ENCODE data around the gene UBL3.

UBL3 gene

DNA sequence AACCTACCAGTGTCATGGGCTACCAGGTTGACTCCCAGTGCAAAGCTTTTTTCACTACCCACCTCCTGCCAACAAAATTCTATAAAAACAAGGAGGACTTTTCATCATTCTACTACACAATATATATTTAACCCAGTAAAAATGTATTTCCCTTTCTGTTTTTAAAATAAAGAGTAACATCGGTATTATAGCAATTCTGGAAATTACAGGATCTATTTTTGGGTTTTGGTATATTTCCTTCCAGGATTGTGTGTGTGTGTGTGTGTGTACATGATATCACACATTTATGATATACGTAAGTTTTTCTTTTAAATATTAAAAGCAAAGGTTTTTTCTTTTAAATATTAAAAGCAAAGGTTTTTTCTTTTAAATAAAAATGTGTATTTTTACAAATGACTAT is 6.0 kb upstream of the UBL3 start:
- no peak for DNase-seq

GRCh38 chr13:29855784-29856183 is 5.4 kb upstream of the UBL3 start:
- DNase-seq: no peak

DNA sequence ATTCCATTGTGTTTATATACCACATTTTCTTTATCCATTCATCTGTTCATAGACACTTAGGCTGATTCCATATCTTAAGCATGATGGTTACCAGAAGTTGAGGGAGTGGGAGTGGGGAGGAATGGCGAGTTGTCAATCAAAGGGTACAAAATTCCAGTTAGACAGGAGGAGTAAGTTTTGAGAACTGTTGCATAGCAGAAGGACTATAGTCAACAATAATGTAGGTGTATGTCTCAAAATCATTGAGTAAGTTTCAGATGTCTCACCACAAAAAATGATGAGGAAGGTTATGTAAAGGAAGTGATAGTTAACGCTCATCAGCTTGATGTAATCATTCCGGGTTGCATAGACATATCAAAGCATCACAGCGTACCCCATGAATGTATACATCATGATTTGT is 4.6 kb upstream of the UBL3 start:
- DNase-seq: no peak

DNA sequence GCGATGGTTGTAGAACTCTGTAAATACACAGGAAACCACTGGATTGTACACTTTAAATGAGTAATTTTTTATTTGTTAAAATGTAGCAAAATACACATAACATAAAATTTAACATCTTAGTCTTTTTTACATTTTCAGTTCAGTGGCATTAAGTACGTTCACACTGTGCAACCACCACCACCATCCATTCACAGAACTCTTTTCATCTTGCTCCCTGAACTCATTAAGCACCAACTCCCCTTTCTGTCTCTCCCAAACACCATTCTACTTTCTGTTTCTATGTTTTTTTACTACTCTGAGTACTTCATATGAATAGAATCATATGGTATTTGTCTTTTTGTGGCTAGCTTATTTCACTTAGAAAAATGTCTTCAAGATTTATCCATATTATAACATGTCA is 2.7 kb upstream of the UBL3 start:
- no peak for DNase-seq

DNA sequence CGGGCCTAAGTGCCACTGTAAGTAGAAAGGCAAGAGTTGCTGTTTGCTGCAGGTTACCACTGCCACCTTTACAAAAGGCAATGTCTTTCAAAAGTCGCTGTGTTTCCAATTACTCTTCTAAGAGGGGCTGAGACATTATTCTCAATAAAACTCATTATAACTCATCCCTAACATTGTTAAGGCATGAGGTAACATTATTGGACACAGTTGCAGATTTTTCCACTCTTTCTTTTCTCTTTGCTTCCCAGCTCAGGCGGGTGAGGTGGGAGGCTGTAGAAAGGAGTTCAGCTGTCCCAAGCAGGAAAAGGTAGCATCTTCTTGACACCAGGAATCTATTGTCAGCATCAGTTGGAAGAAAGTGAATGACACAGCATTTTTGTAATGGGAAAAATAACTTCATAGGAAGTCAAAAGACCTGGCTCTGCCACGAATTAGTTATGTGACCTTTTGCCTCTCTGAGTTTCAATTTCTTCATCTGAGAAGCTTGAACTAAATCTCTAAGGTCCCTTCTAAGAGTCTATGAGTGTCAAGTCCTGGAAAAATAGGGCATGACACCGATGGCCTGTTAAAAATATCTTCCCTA is 2.1 kb upstream of the UBL3 start:
- no peak for DNase-seq

DNA sequence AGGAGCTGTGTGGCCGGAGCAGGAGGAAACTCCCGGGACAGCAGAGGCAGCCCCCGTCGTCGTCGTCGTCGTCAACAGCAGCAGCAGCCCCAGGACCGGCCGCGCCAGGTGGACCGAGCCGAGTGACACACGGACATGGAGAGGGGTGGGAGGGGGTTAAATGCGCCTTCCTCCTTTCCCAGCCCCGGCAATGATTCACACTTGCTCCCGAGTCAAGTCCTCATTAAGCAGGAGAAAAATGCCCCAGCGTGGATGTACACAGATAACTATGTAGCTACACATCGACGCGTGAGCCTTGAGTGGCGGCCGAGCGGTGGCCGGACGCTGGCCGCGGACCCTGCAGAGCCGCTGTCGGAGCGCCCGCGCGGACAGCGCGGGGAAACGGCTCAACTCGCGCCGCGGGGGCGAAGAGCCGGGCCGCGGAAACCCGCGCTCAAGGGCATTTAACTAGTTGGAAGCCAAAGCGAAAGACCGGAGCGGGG is 645 bp downstream of the UBL3 start:
- DNase-seq: no peak

- no peak for DNase-seq
Measured at GRCh38 chr13:29849071-29849631, 1.3 kb downstream of the UBL3 start.

DNA sequence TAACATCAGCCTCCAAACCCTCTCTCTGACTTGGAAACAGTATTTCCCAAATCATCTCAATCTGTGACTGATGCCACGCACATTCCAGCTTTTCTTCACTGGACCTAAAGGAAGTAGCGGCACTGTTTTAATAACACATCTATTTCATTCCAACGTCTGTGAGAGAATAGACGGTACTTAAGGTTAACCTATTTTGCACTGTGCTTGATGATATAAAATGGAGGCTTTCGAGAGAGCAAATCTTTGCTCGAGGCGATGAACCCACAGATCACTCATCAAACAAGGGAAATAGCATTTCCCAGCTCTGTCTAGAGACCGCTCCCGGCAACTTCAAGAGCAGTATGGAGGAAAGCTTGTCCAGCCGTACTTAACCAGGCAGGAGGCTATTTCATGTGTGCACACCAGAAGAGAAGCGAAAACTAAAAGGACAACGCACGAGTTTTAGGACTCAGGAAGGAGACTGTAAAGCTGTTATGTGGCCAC is 2.9 kb downstream of the UBL3 start:
- DNase-seq: no peak

GRCh38 chr13:29846475-29847256 is 3.8 kb downstream of the UBL3 start:
- DNase-seq: no peak

DNA sequence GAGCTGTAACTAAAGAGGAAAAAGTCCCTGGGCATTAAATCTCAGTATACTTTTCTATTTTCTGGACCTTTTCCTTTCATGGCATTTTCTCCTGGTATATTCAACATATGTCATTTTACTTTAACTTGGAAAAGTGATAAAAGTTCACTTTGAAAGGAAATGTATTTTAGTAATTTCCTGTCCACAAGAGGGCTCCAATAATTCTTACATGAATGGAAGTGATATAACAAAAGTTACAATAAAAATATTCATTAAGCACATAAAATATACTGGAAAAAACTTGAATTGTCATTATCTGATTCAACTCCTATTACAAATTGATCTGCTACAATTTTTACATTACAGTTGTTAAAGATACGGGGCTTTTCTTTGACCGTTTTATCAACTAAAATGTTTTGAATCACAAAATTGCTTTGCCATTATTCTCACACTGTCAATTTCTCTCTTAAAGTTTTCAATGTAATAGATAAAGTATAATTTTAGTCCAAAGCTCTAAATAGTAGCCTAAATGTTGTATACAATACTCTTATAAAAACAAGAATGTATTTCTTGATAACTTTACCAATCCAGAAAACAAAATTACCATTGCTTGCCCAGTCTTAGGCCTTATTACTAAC is 4.9 kb downstream of the UBL3 start:
- DNase-seq: no peak

- no peak for DNase-seq
Measured at GRCh38 chr13:29844441-29844840, 6.0 kb downstream of the UBL3 start.

DNA sequence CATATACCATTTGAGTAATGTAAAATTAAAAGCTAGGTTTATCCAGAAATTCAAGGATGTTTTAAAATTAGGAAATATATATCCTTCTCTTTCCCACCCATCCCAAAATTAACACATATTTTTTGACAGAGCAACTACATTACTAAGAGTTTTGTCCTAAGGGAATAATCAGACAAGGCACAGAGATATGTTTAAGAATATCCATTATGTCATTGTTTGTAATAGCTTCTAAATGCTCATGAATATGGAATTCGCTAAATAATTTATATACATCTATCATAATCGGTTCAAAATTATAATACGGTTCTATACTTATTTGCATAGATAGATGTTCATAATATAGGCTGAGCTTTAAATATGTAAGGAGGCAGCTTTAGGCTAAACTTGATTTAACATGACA is 9.8 kb downstream of the UBL3 start:
- no peak for DNase-seq

GRCh38 chr13:29835280-29836061 is 14.9 kb downstream of the UBL3 start:
- no peak for DNase-seq

GRCh38 chr13:29832761-29833298 is 17.6 kb downstream of the UBL3 start:
- DNase-seq: no peak

- no peak for DNase-seq
Measured at GRCh38 chr13:29830000-29830399, 20.4 kb downstream of the UBL3 start.

GRCh38 chr13:29819143-29819542 is 31.3 kb downstream of the UBL3 start:
- DNase-seq: no peak

DNA sequence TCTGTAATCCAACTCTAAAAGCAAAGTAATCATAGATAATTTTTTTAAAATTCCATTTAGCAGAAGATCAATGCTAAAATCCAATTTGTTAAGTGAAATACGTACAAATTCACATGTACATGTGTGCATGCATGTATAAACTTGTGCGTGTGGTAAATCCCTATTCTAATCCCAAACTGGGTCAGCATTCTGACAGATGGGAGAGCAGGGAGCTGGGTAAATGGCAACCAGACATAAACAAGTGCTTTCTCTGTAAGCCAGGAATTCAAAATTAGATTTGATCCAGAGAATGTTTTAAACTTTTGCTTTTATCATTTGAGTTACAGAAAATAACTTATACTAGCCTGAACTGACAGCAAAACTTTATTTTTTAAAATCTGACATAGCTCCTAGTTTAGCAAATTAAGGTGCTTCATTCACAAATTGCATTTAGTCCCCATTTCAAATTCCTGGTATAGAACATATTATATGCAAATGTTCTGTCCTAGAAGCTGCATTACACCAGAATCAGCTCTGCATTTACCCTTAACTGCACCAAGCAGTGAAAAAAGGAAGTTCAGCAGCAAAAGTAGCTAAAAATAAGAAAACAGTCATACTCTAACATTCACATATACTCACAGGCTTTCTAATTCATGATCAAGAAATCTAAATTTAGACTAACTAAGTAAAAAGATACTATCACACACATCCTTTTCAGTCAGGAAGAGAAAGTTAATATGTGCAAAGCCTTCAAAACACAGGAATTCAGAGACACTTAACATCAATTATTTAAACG is 32.6 kb downstream of the UBL3 start:
- no peak for DNase-seq

GRCh38 chr13:29816715-29817114 is 33.7 kb downstream of the UBL3 start:
- no peak for DNase-seq

DNA sequence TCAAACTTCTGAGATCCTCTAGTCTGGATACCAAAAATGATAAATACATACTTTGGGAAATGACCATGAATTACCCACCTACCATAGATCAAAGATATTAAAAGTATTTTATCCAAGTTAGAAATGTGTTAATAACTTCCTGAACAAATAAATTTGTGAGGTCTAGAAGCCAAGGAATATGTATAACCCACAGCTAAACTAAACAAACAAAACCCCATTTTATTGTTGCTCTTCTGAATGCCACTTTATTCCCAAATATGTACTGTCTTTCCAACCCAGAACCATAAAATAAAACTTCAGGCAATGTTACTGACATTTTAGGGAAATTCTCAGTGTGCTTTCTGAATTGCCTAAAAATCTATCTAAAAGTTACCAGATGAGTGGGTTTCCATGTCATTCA is 35.1 kb downstream of the UBL3 start:
- DNase-seq: no peak

DNA sequence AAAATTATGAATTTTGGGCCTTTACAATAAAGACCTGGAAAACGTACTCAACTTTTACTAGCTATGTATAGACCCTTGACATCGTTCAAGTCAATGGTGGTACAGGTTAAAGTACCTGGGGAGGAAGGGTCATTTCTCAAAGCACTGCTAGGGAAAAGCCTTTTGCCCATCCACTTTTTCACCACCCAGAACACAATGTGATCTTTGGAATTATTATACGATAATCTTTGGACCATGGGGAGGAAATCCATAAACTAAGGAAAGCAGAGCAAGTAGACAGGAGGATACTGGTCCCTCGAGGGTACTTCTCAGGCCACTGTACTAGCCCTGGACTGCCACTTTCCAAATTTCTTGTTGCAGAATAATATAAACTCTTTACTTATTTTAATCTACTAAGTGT is 39.5 kb downstream of the UBL3 start:
- no peak for DNase-seq

GRCh38 chr13:29810145-29810742 is 40.2 kb downstream of the UBL3 start:
- no peak for DNase-seq

Measured in 8988T (cell line).